ENCODE measurements around the gene B4GALT5. TPM values are rescaled to one million over a fixed set of nuclear protein-coding genes. Genes with fewer than 3 reads are reported as not detected.

B4GALT5 gene
- total RNA-seq, 4 donors from 2014 or later: 4.2 to 10.3 (median 7.1) TPM

GRCh38 chr20:49697071-49697470, 16.6 kb downstream of the B4GALT5 start:
- no peak for DNase-seq (ENCODE audit: low spot score in 2 of 2)
- WGBS, 2 donors: 86 to 88% methylated on average over 6 of the region's 6 CpGs
- intact Hi-C loops (cut with DNase I; ENCODE audit: low total_unique reads): no loop called here
- TF ChIP-seq POLR2A (IDR thresholded peaks at IDR 0.05) (no peak), CTCF (IDR thresholded peaks at IDR 0.05) (no peak)
- H3K4me3 ChIP-seq (ENCODE audit: low read depth, poor library complexity, severe bottlenecking): no peak overlapping the region

GRCh38 chr20:49696594-49696993, 17.1 kb downstream of the B4GALT5 start:
- 29 to 34% methylated on average over 2 of the region's 2 CpGs for WGBS, 2 donors
- DNase-seq (ENCODE audit: low spot score in 2 of 2): no peak
- TF ChIP-seq CTCF (IDR thresholded peaks at IDR 0.05): no peak
- no peak for TF ChIP-seq POLR2A (IDR thresholded peaks at IDR 0.05)
- H3K4me3 ChIP-seq (ENCODE audit: low read depth, poor library complexity, severe bottlenecking): no peak overlapping the region
- intact Hi-C loops (cut with DNase I; ENCODE audit: low total_unique reads): no loop called here

GRCh38 chr20:49695830-49696229, 17.8 kb downstream of the B4GALT5 start:
- 49 to 76% methylated on average over 3 of the region's 3 CpGs for WGBS, 2 donors
- intact Hi-C loops (cut with DNase I; ENCODE audit: low total_unique reads): no loop called here

GRCh38 chr20:49694450-49695071, 19.1 kb downstream of the B4GALT5 start:
- H3K4me3 ChIP-seq (ENCODE audit: low read depth, poor library complexity, severe bottlenecking): no peak overlapping the region
- intact Hi-C loops (cut with DNase I; ENCODE audit: low total_unique reads): no loop called here
- no peak for DNase-seq (ENCODE audit: low spot score in 2 of 2)
- TF ChIP-seq POLR2A (IDR thresholded peaks at IDR 0.05): no peak
- 54 to 69% methylated on average over 2 of the region's 2 CpGs for WGBS, 2 donors

More at GRCh38 chr20:49695830-49696229, 17.8 kb downstream of the B4GALT5 start:
- DNase-seq (ENCODE audit: low spot score in 2 of 2): no peak
- no peak overlapping the region for H3K4me3 ChIP-seq (ENCODE audit: low read depth, poor library complexity, severe bottlenecking)
- TF ChIP-seq POLR2A (IDR thresholded peaks at IDR 0.05) (no peak), CTCF (IDR thresholded peaks at IDR 0.05) (no peak)

GRCh38 chr20:49693435-49694171, 20.1 kb downstream of the B4GALT5 start:
- TF ChIP-seq POLR2A (IDR thresholded peaks at IDR 0.05) (no peak), CTCF (IDR thresholded peaks at IDR 0.05) (no peak)
- no peak for DNase-seq (ENCODE audit: low spot score in 2 of 2)
- no peak overlapping the region for H3K4me3 ChIP-seq (ENCODE audit: low read depth, poor library complexity, severe bottlenecking)
- intact Hi-C loops (cut with DNase I; ENCODE audit: low total_unique reads): no loop called here
- WGBS, 2 donors: 73 to 81% methylated on average over 5 of the region's 5 CpGs

- no peak for TF ChIP-seq CTCF (IDR thresholded peaks at IDR 0.05)
- no peak for TF ChIP-seq POLR2A (IDR thresholded peaks at IDR 0.05)
- intact Hi-C loops (cut with DNase I; ENCODE audit: low total_unique reads): no loop called here
- no peak for DNase-seq (ENCODE audit: low spot score in 2 of 2)
- H3K4me3 ChIP-seq (ENCODE audit: low read depth, poor library complexity, severe bottlenecking): no peak overlapping the region
- 51 to 71% methylated on average over 3 of the region's 3 CpGs for WGBS, 2 donors
These were observed 20.7 kb downstream of the B4GALT5 start for GRCh38 chr20:49692941-49693340.

Measured in lower leg skin (tissue), 4 donors.